Measurements from ENCODE around the gene CCDC66.

DNA sequence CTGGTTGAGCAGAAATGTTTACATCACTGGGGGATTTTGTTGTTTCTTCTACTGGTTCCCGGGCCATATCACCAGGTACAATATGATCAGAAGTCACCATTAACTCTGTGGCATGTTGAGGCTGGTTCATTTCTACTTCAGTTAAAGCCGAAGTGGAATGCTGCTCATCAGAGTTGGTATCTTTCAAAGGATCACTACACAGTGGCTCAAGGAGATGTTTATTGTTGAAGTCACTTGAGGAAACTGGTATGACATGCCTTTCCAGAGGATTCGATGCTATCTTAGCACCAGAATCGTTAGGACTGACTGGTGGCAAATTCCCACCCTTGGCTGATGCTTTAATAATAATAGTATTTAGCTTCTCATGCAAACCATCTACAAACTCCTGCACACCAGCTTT lies 76.2 kb downstream of the CCDC66 start:
- TF ChIP-seq RFX5 (IDR thresholded peaks at IDR 0.05; ENCODE audit: low read depth, low read length) (no peak), SMC3 (IDR thresholded peaks at IDR 0.05; ENCODE audit: low read depth, low read length) (no peak)
- TF ChIP-seq, protein P1, sequence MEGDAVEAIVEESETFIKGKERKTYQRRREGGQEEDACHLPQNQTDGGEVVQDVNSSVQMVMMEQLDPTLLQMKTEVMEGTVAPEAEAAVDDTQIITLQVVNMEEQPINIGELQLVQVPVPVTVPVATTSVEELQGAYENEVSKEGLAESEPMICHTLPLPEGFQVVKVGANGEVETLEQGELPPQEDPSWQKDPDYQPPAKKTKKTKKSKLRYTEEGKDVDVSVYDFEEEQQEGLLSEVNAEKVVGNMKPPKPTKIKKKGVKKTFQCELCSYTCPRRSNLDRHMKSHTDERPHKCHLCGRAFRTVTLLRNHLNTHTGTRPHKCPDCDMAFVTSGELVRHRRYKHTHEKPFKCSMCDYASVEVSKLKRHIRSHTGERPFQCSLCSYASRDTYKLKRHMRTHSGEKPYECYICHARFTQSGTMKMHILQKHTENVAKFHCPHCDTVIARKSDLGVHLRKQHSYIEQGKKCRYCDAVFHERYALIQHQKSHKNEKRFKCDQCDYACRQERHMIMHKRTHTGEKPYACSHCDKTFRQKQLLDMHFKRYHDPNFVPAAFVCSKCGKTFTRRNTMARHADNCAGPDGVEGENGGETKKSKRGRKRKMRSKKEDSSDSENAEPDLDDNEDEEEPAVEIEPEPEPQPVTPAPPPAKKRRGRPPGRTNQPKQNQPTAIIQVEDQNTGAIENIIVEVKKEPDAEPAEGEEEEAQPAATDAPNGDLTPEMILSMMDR (conservative IDR thresholded peaks at IDR 0.05; ENCODE audit: low read depth, low read length), result no peak
- TF ChIP-seq, protein P2, sequence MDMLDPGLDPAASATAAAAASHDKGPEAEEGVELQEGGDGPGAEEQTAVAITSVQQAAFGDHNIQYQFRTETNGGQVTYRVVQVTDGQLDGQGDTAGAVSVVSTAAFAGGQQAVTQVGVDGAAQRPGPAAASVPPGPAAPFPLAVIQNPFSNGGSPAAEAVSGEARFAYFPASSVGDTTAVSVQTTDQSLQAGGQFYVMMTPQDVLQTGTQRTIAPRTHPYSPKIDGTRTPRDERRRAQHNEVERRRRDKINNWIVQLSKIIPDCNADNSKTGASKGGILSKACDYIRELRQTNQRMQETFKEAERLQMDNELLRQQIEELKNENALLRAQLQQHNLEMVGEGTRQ (IDR thresholded peaks at IDR 0.05; ENCODE audit: low read depth, low read length), result no peak
